ENCODE data around the gene WDR20.

GRCh38 chr14:102126807-102127455, 12.8 kb upstream of the WDR20 start:
- TF ChIP-seq POLR2A (IDR thresholded peaks at IDR 0.05) (no peak), CTCF (IDR thresholded peaks at IDR 0.05) (no peak)

All from Peyer's patch (tissue), 4 donors.